ENCODE data around the gene AHCYL2.

The AHCYL2 gene

GRCh38 chr7:129307592-129307991 is 82.8 kb downstream of the AHCYL2 start:
- no peak for DNase-seq (ENCODE audit: low read depth)
- TF ChIP-seq CTCF (conservative IDR thresholded peaks at IDR 0.05; ENCODE audit: control insufficient read depth, insufficient read depth, low read depth, low read length) = no peak
- H3K4me3 ChIP-seq (ENCODE audit: control insufficient read depth, low read depth, low read length) = no peak overlapping the region

GRCh38 chr7:129308047-129308446 is 83.2 kb downstream of the AHCYL2 start:
- TF ChIP-seq CTCF (conservative IDR thresholded peaks at IDR 0.05; ENCODE audit: control insufficient read depth, insufficient read depth, low read depth, low read length) = no peak
- peak; percentile 38 for DNase-seq (ENCODE audit: low read depth)
- no peak overlapping the region for H3K4me3 ChIP-seq (ENCODE audit: control insufficient read depth, low read depth, low read length)

- DNase-seq (ENCODE audit: low read depth) = no peak
- TF ChIP-seq CTCF (conservative IDR thresholded peaks at IDR 0.05; ENCODE audit: control insufficient read depth, insufficient read depth, low read depth, low read length) = no peak
- no peak overlapping the region for H3K4me3 ChIP-seq (ENCODE audit: control insufficient read depth, low read depth, low read length)
Observed at GRCh38 chr7:129311429-129311828, 86.6 kb downstream of the AHCYL2 start.

- no peak for DNase-seq (ENCODE audit: low read depth)
- no peak for TF ChIP-seq CTCF (conservative IDR thresholded peaks at IDR 0.05; ENCODE audit: control insufficient read depth, insufficient read depth, low read depth, low read length)
- no peak overlapping the region for H3K4me3 ChIP-seq (ENCODE audit: control insufficient read depth, low read depth, low read length)
Observed at GRCh38 chr7:129313282-129313681, 88.5 kb downstream of the AHCYL2 start.

GRCh38 chr7:129315960-129316359 is 91.1 kb downstream of the AHCYL2 start:
- H3K4me3 ChIP-seq (ENCODE audit: control insufficient read depth, low read depth, low read length) = no peak overlapping the region
- no peak for DNase-seq (ENCODE audit: low read depth)
- TF ChIP-seq CTCF (conservative IDR thresholded peaks at IDR 0.05; ENCODE audit: control insufficient read depth, insufficient read depth, low read depth, low read length) = no peak

GRCh38 chr7:129317450-129317849 is 92.6 kb downstream of the AHCYL2 start:
- no peak for TF ChIP-seq CTCF (conservative IDR thresholded peaks at IDR 0.05; ENCODE audit: control insufficient read depth, insufficient read depth, low read depth, low read length)
- DNase-seq (ENCODE audit: low read depth) = no peak
- H3K4me3 ChIP-seq (ENCODE audit: control insufficient read depth, low read depth, low read length) = no peak overlapping the region

GRCh38 chr7:129327076-129327475 is 102.2 kb downstream of the AHCYL2 start:
- no peak for DNase-seq (ENCODE audit: low read depth)
- no peak for TF ChIP-seq CTCF (conservative IDR thresholded peaks at IDR 0.05; ENCODE audit: control insufficient read depth, insufficient read depth, low read depth, low read length)
- no peak overlapping the region for H3K4me3 ChIP-seq (ENCODE audit: control insufficient read depth, low read depth, low read length)
